ENCODE measurements around the gene IZUMO1. TPM values are rescaled to one million over a fixed set of nuclear protein-coding genes. Genes with fewer than 3 reads are reported as not detected.

The IZUMO1 gene
- total and polyA plus RNA-seq, 9 of the 15 experiments (the other 6 are each of a cell fraction or from before 2014, with no cell fraction given) = 0.14 to 2.1 (median 0.73) TPM

DNA sequence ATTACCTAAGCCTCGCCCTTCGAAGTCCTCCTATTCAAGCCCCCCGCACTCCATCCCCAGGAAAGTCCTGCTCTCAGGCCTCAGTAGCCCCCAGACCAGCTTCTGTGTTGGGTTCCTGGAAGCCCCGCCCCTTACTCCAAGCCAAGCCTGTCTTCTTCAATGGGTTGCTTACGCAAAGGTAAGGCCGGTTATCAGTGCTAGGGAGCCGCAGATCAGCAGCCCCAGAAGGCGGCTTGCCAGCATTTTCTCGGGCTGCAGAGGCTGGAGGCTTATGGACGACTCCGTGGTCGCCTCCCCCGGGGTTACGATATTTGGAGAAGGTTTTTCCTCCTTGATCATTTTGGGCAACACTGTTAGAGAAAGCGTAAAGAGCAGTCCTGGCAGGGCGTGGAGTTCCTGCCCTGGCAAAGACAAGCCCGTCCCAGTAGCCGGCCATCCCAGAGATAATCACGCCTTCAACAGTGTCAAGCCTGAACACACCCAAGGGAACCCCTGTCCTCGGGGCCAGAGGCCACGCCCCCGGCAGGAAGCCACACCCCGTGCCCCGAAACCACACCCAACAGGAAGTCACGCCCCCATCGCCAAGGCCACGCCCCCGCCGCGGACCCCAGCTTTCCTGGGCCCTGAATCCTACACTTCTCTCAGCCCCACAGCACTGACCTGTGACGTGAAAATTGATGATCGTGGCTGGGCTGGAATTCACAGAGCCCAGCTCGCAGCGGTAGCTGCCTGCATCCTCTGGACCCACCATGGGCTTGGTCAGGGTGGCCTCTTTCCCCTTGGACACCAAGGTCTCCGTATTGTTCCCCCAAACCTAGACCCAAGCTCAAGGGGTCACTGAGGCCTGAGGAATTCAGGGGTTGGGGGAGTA is 5.3 kb downstream of the IZUMO1 start (continued):
- TF ChIP-seq, protein P1, sequence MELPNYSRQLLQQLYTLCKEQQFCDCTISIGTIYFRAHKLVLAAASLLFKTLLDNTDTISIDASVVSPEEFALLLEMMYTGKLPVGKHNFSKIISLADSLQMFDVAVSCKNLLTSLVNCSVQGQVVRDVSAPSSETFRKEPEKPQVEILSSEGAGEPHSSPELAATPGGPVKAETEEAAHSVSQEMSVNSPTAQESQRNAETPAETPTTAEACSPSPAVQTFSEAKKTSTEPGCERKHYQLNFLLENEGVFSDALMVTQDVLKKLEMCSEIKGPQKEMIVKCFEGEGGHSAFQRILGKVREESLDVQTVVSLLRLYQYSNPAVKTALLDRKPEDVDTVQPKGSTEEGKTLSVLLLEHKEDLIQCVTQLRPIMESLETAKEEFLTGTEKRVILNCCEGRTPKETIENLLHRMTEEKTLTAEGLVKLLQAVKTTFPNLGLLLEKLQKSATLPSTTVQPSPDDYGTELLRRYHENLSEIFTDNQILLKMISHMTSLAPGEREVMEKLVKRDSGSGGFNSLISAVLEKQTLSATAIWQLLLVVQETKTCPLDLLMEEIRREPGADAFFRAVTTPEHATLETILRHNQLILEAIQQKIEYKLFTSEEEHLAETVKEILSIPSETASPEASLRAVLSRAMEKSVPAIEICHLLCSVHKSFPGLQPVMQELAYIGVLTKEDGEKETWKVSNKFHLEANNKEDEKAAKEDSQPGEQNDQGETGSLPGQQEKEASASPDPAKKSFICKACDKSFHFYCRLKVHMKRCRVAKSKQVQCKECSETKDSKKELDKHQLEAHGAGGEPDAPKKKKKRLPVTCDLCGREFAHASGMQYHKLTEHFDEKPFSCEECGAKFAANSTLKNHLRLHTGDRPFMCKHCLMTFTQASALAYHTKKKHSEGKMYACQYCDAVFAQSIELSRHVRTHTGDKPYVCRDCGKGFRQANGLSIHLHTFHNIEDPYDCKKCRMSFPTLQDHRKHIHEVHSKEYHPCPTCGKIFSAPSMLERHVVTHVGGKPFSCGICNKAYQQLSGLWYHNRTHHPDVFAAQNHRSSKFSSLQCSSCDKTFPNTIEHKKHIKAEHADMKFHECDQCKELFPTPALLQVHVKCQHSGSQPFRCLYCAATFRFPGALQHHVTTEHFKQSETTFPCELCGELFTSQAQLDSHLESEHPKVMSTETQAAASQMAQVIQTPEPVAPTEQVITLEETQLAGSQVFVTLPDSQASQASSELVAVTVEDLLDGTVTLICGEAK (IDR thresholded peaks at IDR 0.05) = no peak; the same call in 1 of the 2 replicates
- TF ChIP-seq, protein P1 (CRISPR knock-in tag; IDR thresholded peaks at IDR 0.05) = no peak
- TF ChIP-seq TRIM28 (IDR thresholded peaks at IDR 0.05) = no peak; the same call in 1 of the 2 replicates
- TF ChIP-seq, protein P2, sequence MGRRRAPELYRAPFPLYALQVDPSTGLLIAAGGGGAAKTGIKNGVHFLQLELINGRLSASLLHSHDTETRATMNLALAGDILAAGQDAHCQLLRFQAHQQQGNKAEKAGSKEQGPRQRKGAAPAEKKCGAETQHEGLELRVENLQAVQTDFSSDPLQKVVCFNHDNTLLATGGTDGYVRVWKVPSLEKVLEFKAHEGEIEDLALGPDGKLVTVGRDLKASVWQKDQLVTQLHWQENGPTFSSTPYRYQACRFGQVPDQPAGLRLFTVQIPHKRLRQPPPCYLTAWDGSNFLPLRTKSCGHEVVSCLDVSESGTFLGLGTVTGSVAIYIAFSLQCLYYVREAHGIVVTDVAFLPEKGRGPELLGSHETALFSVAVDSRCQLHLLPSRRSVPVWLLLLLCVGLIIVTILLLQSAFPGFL (CRISPR knock-in tag; IDR thresholded peaks at IDR 0.05) = no peak
- TF ChIP-seq, protein P3, sequence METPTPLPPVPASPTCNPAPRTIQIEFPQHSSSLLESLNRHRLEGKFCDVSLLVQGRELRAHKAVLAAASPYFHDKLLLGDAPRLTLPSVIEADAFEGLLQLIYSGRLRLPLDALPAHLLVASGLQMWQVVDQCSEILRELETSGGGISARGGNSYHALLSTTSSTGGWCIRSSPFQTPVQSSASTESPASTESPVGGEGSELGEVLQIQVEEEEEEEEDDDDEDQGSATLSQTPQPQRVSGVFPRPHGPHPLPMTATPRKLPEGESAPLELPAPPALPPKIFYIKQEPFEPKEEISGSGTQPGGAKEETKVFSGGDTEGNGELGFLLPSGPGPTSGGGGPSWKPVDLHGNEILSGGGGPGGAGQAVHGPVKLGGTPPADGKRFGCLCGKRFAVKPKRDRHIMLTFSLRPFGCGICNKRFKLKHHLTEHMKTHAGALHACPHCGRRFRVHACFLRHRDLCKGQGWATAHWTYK (CRISPR knock-in tag; IDR thresholded peaks at IDR 0.05) = 0 out of 2 replicates have a peak, but pooled peaks have one; percentile 35
- peak; percentile 8; the same call in 1 of the 2 replicates for TF ChIP-seq JUND (IDR thresholded peaks at IDR 0.05; ENCODE audit: borderline replicate concordance, low read depth, low read length)
- TF ChIP-seq JUND (tag; IDR thresholded peaks at IDR 0.05; ENCODE audit: borderline replicate concordance, low read depth, low read length) = no peak
- TF ChIP-seq, protein P4, sequence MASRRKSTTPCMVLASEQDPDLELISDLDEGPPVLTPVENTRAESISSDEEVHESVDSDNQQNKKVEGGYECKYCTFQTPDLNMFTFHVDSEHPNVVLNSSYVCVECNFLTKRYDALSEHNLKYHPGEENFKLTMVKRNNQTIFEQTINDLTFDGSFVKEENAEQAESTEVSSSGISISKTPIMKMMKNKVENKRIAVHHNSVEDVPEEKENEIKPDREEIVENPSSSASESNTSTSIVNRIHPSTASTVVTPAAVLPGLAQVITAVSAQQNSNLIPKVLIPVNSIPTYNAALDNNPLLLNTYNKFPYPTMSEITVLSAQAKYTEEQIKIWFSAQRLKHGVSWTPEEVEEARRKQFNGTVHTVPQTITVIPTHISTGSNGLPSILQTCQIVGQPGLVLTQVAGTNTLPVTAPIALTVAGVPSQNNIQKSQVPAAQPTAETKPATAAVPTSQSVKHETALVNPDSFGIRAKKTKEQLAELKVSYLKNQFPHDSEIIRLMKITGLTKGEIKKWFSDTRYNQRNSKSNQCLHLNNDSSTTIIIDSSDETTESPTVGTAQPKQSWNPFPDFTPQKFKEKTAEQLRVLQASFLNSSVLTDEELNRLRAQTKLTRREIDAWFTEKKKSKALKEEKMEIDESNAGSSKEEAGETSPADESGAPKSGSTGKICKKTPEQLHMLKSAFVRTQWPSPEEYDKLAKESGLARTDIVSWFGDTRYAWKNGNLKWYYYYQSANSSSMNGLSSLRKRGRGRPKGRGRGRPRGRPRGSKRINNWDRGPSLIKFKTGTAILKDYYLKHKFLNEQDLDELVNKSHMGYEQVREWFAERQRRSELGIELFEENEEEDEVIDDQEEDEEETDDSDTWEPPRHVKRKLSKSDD (conservative IDR thresholded peaks at IDR 0.05; ENCODE audit: low read length) = no peak
- TF ChIP-seq CBX5 (IDR thresholded peaks at IDR 0.05; ENCODE audit: borderline replicate concordance, low read depth) = no peak
- no peak for TF ChIP-seq EWSR1 (IDR thresholded peaks at IDR 0.05; ENCODE audit: borderline replicate concordance, low read depth, partially characterized antibody)
